Measurements from ENCODE around the gene ABCB8. TPM values are rescaled to one million over a fixed set of nuclear protein-coding genes. Genes with fewer than 3 reads are reported as not detected.
A peak's percentile ranks its signal among the peaks of the same experiment; 100 is the strongest.

Gene ABCB8
- total RNA-seq, 1 donor from 2014 or later = 56.9 TPM

DNA sequence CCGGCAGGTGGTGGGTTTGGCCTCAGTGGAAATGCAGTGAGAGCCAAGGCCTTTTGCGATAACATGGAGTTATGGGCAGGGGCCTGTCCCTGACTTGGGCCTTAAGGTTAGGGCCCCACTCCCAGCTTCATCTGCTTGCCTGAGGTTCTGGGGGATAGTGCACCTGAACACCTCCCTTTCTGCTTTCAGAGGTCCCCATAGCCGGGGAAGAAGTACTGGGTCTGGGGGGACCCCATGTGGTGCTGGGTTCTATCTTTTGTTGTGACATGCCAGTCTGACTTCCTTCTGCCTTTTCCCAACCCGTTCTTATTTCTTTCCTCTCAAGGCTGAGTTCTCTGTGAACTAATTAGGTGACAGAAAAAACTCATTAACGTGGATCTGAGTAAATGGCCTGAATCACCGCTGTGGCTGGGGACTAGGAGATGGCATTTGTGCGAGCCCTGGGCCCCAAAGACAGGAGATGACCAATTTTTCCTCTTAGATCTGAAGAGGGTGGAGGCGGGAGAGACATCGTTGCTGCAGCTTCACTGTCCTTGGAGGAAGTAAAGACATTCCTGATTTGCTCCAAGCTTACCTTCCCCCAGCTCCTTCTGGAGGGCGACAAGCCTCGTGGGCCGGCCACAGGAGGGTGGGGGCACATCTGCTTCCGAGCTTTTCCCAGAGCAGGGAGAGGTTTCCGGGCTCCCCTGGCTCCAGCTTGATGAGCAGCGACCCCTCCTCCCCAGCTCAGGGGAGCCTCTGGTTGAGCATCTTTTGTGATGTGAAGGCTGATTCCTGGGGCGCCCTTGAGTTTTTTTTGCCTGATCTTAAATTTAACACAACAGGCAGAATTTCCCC lies 60.0 kb downstream of the ABCB8 start:
- DNase-seq (ENCODE audit: low spot score) = no peak
- Mint-ChIP-seq H3K27me3 (ENCODE audit: insufficient read depth) (peaks cover 20% of the 10 kb centered on the region), H3K9me3 (no peaks in the 10 kb centered on the region), H3K27ac (no peak overlapping the region), H3K4me1 (ENCODE audit: low read depth) (peaks cover 35% of the 10 kb centered on the region), H3K4me3 (peak overlapping the region; percentile 88), H3K36me3 (ENCODE audit: low read depth) (peaks cover 5% of the 10 kb centered on the region)
- intact Hi-C loops (cut with micrococcal nuclease) = loop anchor here (10.0 kb wide), 2 partner anchors 1373 to 1463 kb away; a partner anchor contains a TSS

DNA sequence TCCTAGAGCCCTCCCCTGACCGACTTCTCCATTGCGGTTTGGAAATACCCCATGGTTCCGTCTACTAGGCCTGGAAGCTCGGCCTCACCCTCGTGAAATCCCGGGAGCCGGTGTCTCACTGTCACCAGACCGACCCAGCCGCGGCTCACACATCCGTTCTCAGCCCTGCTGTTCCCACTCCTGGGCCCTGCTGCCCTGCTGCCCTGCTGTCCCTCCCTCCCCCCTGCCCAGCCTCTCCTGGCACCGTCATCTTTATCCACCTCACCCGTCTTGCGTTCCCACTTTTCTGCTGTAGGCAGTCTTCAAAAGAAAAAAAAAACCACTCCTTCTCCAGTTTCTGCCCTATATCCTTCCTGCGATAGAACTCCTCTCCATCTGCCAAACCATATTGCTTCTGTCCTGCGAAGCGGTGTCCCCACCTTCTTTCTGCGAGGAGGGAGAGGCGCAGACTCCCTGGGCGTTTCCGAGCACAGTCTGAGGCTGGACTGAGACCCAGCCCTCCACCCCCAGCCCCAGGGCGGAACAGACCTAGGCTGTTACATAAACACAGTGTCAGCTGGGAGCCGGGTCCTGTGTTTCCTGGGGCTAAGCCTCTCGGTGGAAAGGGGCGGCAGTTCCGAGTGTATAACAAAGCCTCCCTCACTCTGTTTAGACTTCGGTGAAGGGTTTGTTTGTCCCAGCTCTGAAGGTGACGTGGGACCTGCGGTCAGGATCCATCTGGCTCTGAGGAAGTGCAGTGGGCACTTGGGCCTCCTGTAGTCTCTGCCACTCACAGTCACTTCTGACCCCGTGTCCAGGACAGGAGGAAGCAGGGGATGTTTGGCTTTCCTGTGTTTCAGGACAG lies 60.8 kb downstream of the ABCB8 start:
- Mint-ChIP-seq H3K27me3 (ENCODE audit: insufficient read depth) (peaks cover 20% of the 10 kb centered on the region), H3K9me3 (no peaks in the 10 kb centered on the region), H3K4me1 (ENCODE audit: low read depth) (peaks cover 32% of the 10 kb centered on the region), H3K4me3 (peak overlapping the region; percentile 60), H3K27ac (no peak overlapping the region), H3K36me3 (ENCODE audit: low read depth) (peaks cover 5% of the 10 kb centered on the region)
- intact Hi-C loops (cut with micrococcal nuclease) = loop anchor here (10.0 kb wide), 2 partner anchors 1374 to 1464 kb away; a partner anchor contains a TSS
- no peak for DNase-seq (ENCODE audit: low spot score)

DNA sequence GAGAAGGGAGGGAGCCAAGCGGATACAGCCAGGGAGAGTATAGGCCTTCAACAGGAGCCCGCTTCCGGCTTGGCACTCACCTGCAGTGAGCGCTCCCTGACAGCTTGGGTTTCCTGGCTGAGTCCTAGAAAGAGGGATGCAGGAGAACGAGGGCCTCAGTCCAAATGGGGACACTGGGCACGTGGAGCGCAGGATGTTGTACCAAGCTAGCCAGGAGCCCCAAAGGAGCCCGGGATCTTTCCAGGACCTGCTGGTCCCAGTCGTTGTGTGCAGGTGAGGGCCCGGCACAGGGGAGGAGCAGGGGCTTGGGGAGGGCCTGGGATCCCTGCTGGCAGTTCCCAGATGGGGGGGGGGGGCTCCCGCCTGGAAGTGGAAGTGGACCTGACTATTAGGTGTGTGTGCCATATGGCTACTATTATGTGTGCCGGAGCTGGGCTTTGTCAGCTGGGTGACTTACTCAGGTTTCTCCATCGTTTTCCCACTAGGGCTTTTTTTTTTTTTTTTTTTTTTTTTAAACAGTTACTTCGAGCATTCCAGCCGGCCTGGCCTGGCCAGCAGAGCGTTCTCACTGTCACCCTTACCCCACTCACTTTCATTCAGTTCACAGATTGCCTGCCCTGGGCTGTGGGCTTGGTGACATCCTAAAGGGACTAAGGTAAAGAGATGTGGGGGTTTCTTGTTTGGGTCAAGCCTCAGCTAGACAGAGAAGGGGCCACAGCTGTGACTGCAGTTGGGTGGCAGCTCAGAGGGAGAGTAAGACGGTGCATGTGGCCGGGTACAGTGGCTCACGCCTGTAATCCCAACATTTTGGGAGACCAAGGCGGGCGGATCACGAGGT lies 61.9 kb downstream of the ABCB8 start:
- no peak overlapping the region for H3K4me3 Mint-ChIP-seq
- DNase-seq (ENCODE audit: low spot score) = no peak
- H3K27me3 Mint-ChIP-seq (ENCODE audit: insufficient read depth) = peaks cover 14% of the 10 kb centered on the region
- no peaks in the 10 kb centered on the region for H3K9me3 Mint-ChIP-seq
- intact Hi-C loops (cut with micrococcal nuclease) = loop anchor here (10.0 kb wide), 2 partner anchors 1375 to 1465 kb away; a partner anchor contains a TSS
- H3K36me3 Mint-ChIP-seq (ENCODE audit: low read depth) = peaks cover 5% of the 10 kb centered on the region
- H3K27ac Mint-ChIP-seq = no peak overlapping the region
- peaks cover 24% of the 10 kb centered on the region for H3K4me1 Mint-ChIP-seq (ENCODE audit: low read depth)

DNA sequence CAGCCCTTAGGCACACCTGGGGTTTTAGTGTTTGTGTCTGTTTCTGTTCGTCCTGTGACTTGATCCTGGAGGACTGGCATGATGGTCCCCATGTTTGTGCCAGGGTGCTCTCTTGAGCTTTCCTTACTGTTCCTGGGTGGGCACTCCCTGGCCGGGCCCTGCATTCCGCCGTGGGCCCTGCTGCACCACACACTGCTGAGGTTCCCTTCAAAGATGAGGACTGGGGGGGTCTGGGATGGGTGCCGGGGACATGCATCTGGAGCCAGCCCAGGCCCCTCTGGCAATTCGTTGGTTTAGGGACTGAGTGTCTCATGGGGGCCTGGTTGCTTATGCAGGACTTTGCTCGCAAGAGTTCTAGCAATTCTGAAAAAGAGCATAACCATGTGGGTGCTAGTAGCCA lies 62.8 kb downstream of the ABCB8 start:
- H3K9me3 Mint-ChIP-seq = no peaks in the 10 kb centered on the region
- H3K27ac Mint-ChIP-seq = no peak overlapping the region
- H3K4me3 Mint-ChIP-seq = no peak overlapping the region
- H3K27me3 Mint-ChIP-seq (ENCODE audit: insufficient read depth) = peaks cover 8% of the 10 kb centered on the region
- intact Hi-C loops (cut with micrococcal nuclease) = no loop called here
- peaks cover 16% of the 10 kb centered on the region for H3K4me1 Mint-ChIP-seq (ENCODE audit: low read depth)
- H3K36me3 Mint-ChIP-seq (ENCODE audit: low read depth) = peaks cover 5% of the 10 kb centered on the region
- DNase-seq (ENCODE audit: low spot score) = no peak

DNA sequence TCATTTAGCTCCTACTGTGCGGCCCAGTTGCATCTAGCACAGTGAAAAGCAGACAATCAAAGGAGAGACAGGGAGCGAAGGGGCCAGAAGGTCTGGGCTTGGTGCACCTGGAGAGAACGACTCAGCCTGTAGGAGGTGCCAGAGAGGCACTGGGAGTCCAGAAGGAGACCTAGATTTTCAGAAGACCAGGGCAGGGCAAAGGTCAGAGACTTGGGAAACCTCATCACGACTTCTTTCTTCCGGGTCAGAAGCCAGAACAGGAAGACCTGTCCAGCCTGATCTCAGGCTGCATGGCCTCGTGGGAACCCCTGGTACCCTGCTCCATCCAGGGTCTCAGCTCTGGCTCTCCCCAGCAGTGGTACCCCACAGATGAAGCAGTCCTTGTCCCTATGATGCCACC lies 63.2 kb downstream of the ABCB8 start:
- no peak overlapping the region for H3K27ac Mint-ChIP-seq
- H3K27me3 Mint-ChIP-seq (ENCODE audit: insufficient read depth) = peaks cover 8% of the 10 kb centered on the region
- peaks cover 16% of the 10 kb centered on the region for H3K4me1 Mint-ChIP-seq (ENCODE audit: low read depth)
- H3K9me3 Mint-ChIP-seq = no peaks in the 10 kb centered on the region
- peaks cover 5% of the 10 kb centered on the region for H3K36me3 Mint-ChIP-seq (ENCODE audit: low read depth)
- intact Hi-C loops (cut with micrococcal nuclease) = no loop called here
- H3K4me3 Mint-ChIP-seq = no peak overlapping the region
- no peak for DNase-seq (ENCODE audit: low spot score)

DNA sequence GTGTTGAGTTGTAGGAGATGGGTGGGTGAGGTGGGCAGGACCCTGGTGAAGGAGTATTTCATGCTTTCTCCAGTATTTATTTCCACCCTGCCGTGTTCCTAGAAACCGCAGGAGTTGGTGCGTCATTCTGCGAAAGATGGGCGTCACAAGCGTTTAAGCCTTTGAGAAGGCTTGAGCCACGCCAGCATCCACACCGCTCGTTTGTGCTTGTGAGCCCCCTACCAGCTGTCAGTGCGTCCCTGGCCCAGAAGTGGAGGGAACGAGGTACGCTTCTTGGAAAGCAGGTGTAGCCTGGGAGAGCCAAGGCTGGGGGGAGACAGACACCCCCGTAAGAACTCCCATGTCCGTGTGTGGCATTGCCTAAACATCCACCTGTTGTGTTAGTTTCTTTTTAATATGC lies 63.7 kb downstream of the ABCB8 start:
- H3K9me3 Mint-ChIP-seq = no peaks in the 10 kb centered on the region
- peaks cover 5% of the 10 kb centered on the region for H3K36me3 Mint-ChIP-seq (ENCODE audit: low read depth)
- intact Hi-C loops (cut with micrococcal nuclease) = no loop called here
- peaks cover 8% of the 10 kb centered on the region for H3K27me3 Mint-ChIP-seq (ENCODE audit: insufficient read depth)
- peaks cover 16% of the 10 kb centered on the region for H3K4me1 Mint-ChIP-seq (ENCODE audit: low read depth)
- H3K27ac Mint-ChIP-seq = no peak overlapping the region
- no peak for DNase-seq (ENCODE audit: low spot score)
- no peak overlapping the region for H3K4me3 Mint-ChIP-seq

DNA sequence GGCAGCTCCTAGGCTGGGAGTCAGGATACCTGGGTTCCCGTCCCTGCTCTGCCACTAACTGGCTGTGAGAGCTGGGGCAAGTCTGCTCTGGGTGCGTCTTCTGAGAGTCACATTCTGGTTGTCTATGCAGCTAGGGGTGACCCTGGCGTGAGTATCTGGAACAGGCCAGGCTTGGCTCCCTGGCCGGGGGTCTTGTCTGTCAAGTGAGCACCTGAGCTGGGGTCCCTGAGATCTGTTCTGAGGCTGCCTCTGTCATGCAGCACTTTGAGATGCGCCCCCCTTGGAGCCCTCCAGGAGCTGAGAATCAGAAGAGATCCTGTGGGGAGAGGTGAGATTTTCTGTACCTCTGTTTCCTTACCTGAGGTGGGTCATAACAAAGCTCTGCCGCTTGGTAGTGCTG lies 65.5 kb downstream of the ABCB8 start:
- H3K27me3 Mint-ChIP-seq (ENCODE audit: insufficient read depth) = peaks cover 3% of the 10 kb centered on the region
- peaks cover 16% of the 10 kb centered on the region for H3K4me1 Mint-ChIP-seq (ENCODE audit: low read depth)
- no peak overlapping the region for H3K27ac Mint-ChIP-seq
- H3K4me3 Mint-ChIP-seq = no peak overlapping the region
- H3K9me3 Mint-ChIP-seq = no peaks in the 10 kb centered on the region
- peaks cover 3% of the 10 kb centered on the region for H3K36me3 Mint-ChIP-seq (ENCODE audit: low read depth)
- no peak for DNase-seq (ENCODE audit: low spot score)
- intact Hi-C loops (cut with micrococcal nuclease) = no loop called here

DNA sequence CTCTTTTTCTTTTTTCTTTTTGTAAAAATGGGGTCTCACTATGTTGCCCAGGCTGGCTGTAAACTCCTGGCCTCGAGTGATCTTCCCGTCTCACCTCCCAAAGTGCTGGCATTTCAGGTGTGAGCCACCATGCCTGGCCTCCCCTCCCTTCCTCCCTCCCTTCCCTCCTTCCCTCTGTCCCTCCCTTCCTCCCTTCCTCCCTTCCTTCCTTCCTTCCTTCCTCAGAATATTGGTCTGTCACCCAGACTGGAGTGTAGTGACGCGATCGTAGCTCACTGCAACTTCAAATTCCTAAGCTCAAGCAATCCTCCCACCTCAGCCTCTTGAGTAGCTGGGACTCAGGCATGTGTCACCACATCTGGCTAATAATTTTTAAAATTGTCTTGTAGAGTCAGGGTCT lies 66.4 kb downstream of the ABCB8 start:
- Mint-ChIP-seq H3K27me3 (ENCODE audit: insufficient read depth) (no peaks in the 10 kb centered on the region), H3K4me1 (ENCODE audit: low read depth) (peaks cover 9% of the 10 kb centered on the region), H3K9me3 (no peaks in the 10 kb centered on the region), H3K27ac (no peak overlapping the region), H3K4me3 (no peak overlapping the region), H3K36me3 (ENCODE audit: low read depth) (no peaks in the 10 kb centered on the region)
- DNase-seq (ENCODE audit: low spot score) = no peak
- intact Hi-C loops (cut with micrococcal nuclease) = no loop called here

DNA sequence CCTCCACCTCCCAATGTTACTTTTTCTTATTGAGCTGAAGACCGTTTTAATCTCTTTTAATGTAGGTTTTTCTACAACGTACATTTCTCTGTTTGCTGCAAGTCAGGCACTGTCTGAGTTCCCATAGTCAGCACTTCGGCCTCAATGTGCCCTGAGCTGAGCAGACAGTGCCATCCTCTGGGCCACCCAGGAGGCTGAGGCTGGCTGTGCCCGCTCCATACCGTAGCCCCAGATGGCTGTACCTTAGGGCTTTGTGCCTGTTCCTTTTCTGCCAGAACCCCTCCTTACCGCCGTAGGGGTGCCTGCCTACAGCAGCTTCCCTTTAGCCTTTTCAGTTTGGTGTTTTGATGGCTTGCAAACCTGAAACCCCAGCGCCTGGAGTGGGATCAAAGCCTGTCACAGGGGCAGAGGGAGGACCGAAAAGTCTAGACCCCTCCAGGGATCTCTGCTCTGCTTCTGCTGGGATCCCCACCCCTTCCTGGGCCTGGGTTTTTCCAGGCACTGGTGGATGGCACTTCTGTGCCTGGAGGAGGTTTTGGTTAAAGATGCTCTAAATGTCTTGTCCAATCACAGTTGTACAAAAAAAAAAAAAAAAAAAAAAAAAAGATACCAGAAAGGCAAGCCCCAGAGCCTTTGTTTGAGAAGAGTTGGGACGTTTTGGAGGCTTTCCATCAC lies 67.0 kb downstream of the ABCB8 start:
- Mint-ChIP-seq H3K36me3 (ENCODE audit: low read depth) (no peaks in the 10 kb centered on the region), H3K9me3 (no peaks in the 10 kb centered on the region), H3K27me3 (ENCODE audit: insufficient read depth) (no peaks in the 10 kb centered on the region), H3K4me1 (ENCODE audit: low read depth) (peaks cover 9% of the 10 kb centered on the region), H3K4me3 (no peak overlapping the region), H3K27ac (no peak overlapping the region)
- intact Hi-C loops (cut with micrococcal nuclease) = no loop called here
- DNase-seq (ENCODE audit: low spot score) = no peak

DNA sequence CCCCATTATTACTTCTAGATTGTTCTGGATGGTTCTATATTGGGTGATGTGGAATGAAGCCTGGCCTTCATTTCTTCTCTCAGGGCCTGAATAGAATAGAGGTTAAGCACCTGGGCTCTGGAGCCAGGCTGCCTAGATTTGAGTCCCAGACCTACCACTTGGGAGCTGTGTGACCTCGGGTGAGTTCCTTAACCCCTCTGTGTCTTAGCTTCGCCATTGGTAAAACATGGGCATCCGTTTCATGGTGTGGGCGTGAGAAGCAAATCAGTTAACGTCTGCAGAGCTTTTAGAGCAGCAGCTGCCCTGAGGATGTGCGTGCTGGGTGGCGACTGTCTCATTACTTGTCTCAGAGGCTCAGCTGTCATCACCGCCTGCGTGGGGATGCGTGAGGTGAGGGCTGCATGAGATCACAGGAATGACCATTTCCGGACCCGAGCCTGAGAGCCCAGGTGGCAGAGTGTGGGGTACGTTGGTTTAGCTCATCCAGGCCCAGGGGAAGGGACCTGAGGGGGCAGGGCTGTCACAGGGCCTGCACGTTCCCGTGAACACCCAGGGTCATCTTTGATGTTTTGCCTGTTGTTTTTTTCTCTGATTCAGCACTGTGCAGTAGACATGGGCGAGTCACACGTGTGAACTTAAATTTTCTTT lies 67.7 kb downstream of the ABCB8 start:
- intact Hi-C loops (cut with micrococcal nuclease) = no loop called here
- no peak overlapping the region for H3K4me3 Mint-ChIP-seq
- no peak overlapping the region for H3K27ac Mint-ChIP-seq
- no peaks in the 10 kb centered on the region for H3K9me3 Mint-ChIP-seq
- no peaks in the 10 kb centered on the region for H3K27me3 Mint-ChIP-seq (ENCODE audit: insufficient read depth)
- no peaks in the 10 kb centered on the region for H3K36me3 Mint-ChIP-seq (ENCODE audit: low read depth)
- DNase-seq (ENCODE audit: low spot score) = no peak
- H3K4me1 Mint-ChIP-seq (ENCODE audit: low read depth) = peaks cover 9% of the 10 kb centered on the region
